ENCODE data around the gene LPP. TPM values are rescaled to one million over a fixed set of nuclear protein-coding genes. Genes with fewer than 3 reads are reported as not detected.

Gene LPP
- total and polyA plus RNA-seq, 9 of the 15 experiments (the other 6 are each of a cell fraction or from before 2014, with no cell fraction given) = 0.07 to 0.18 TPM; not detected in 7

DNA sequence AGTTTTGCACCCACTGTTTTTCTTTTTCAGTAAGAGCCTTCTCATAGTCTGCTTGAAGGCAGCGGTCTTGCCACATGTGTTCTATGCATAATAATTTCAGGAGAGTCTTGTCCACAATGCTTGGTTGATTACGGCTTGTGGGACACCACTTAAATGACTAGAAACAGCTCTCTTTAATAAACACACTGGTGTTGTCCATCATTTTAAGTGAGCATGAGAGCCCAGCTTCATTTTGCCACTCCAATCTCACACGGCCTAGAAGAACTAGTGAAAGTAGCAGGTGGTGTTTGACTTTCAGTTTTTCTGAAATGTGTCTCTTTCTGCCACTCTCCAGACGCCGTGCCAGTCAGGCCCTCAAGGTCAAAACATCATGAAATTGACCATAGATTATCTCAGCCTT lies 292.1 kb downstream of the LPP start:
- CTCF ChIA-PET (ENCODE audit: low intra/inter-chr PET ratio) = no interaction called here
- H4K20me1 ChIP-seq (replicated peaks; ENCODE audit: control insufficient read depth, insufficient read depth, low read length) = no peaks in the 10 kb centered on the region
- H3K36me3 ChIP-seq (ENCODE audit: control insufficient read depth, insufficient read depth, low read length) = no peaks in the 10 kb centered on the region
- no peaks in the 10 kb centered on the region for H3K4me1 ChIP-seq (replicated peaks in 1 of 2; ENCODE audit: control insufficient read depth in 2 of 2, insufficient read depth in 2 of 2, low read length in 2 of 2)
- POLR2A ChIA-PET = no interaction called here
- FAIRE-seq (no peak), DNase-seq (ENCODE audit: extremely low read depth in 1 of 4, low spot score in 3 of 4) (no peak), ATAC-seq (no peak)
- WGBS (ENCODE audit: insufficient coverage, low coverage, missing lambda C conversion rate) = 0% methylated on average over 5 of the region's 5 CpGs
- H3K4me2 ChIP-seq (ENCODE audit: insufficient read depth, low read length) = no peak overlapping the region
- no peak overlapping the region for H3K4me3 ChIP-seq
- H2AFZ ChIP-seq (ENCODE audit: low read depth, low read length) = no peak overlapping the region
- no peaks in the 10 kb centered on the region for H3K79me2 ChIP-seq (ENCODE audit: control insufficient read depth, insufficient read depth, low read length)
- in situ Hi-C loops (cut with MboI) (no loop called here), intact Hi-C loops (cut with micrococcal nuclease) (no loop called here)
- H3K9me3 ChIP-seq (replicated peaks; ENCODE audit: control insufficient read depth, insufficient read depth, low read depth, low read length) = no peaks in the 10 kb centered on the region
- no peaks in the 10 kb centered on the region for H3K27me3 ChIP-seq (ENCODE audit: control insufficient read depth in 2 of 2, insufficient read depth in 2 of 2, low read length in 2 of 2)
- H3K9me1 ChIP-seq (ENCODE audit: control insufficient read depth, insufficient read depth, low read length) = no peaks in the 10 kb centered on the region
- H3K27ac ChIP-seq (ENCODE audit: extremely low read depth, low read depth, low read length) = no peak overlapping the region
- TF ChIP-seq ZNF165 (CRISPR knock-in tag; IDR thresholded peaks at IDR 0.05; ENCODE audit: borderline replicate concordance) = no peak
- TF ChIP-seq CEBPG (CRISPR knock-in tag; IDR thresholded peaks at IDR 0.05) = no peak
- TF ChIP-seq CEBPG (tag; conservative IDR thresholded peaks at IDR 0.05 in 1 of 2, IDR thresholded peaks at IDR 0.05 in 1 of 2) = no peak
- no peak for TF ChIP-seq PHTF2 (CRISPR knock-in tag; IDR thresholded peaks at IDR 0.05)
- TF ChIP-seq PHF21A (IDR thresholded peaks at IDR 0.05; ENCODE audit: borderline replicate concordance, low read depth) = no peak
- no peak overlapping the region for H3K9ac ChIP-seq (ENCODE audit: insufficient read depth in 1 of 2, low read depth in 2 of 2, low read length in 2 of 2)
- no TSS peak for BruUV-seq (replicated peaks)

- H3K4me3 ChIP-seq = no peak overlapping the region
- ChIA-PET CTCF (ENCODE audit: low intra/inter-chr PET ratio) (no interaction called here), POLR2A (no interaction called here)
- ATAC-seq = no peak
- H3K9me3 ChIP-seq (replicated peaks; ENCODE audit: control insufficient read depth, insufficient read depth, low read depth, low read length) = no peaks in the 10 kb centered on the region
- no peaks in the 10 kb centered on the region for H3K4me1 ChIP-seq (replicated peaks in 1 of 2; ENCODE audit: control insufficient read depth in 2 of 2, insufficient read depth in 2 of 2, low read length in 2 of 2)
- intact Hi-C loops (cut with micrococcal nuclease) (no loop called here), in situ Hi-C loops (cut with MboI) (no loop called here)
- H3K27me3 ChIP-seq (ENCODE audit: control insufficient read depth in 2 of 2, insufficient read depth in 2 of 2, low read length in 2 of 2) = no peaks in the 10 kb centered on the region
- no peak overlapping the region for H3K9ac ChIP-seq (ENCODE audit: insufficient read depth in 1 of 2, low read depth in 2 of 2, low read length in 2 of 2)
- no TSS peak for BruUV-seq (replicated peaks)
- FAIRE-seq = no peak
- no peaks in the 10 kb centered on the region for H3K9me1 ChIP-seq (ENCODE audit: control insufficient read depth, insufficient read depth, low read length)
- no peak overlapping the region for H3K4me2 ChIP-seq (ENCODE audit: insufficient read depth, low read length)
- WGBS (ENCODE audit: insufficient coverage, low coverage, missing lambda C conversion rate) = 0% methylated on average over 3 of the region's 3 CpGs
- no peak for DNase-seq (ENCODE audit: extremely low read depth in 1 of 4, low spot score in 3 of 4)
- no peaks in the 10 kb centered on the region for H4K20me1 ChIP-seq (replicated peaks; ENCODE audit: control insufficient read depth, insufficient read depth, low read length)
- H3K36me3 ChIP-seq (ENCODE audit: control insufficient read depth, insufficient read depth, low read length) = no peaks in the 10 kb centered on the region
- H2AFZ ChIP-seq (ENCODE audit: low read depth, low read length) = no peak overlapping the region
- no peak overlapping the region for H3K27ac ChIP-seq (ENCODE audit: extremely low read depth, low read depth, low read length)
- no peaks in the 10 kb centered on the region for H3K79me2 ChIP-seq (ENCODE audit: control insufficient read depth, insufficient read depth, low read length)
- no peak for TF ChIP-seq ZNF830 (CRISPR knock-in tag; IDR thresholded peaks at IDR 0.05)
- TF ChIP-seq ZNF699 (CRISPR knock-in tag; IDR thresholded peaks at IDR 0.05; ENCODE audit: insufficient replicate concordance) = no peak
- TF ChIP-seq HNRNPLL (IDR thresholded peaks at IDR 0.05; ENCODE audit: low read depth, low read length, poor library complexity, severe bottlenecking) = no peak
- no peak for TF ChIP-seq JUNB (CRISPR knock-in tag; conservative IDR thresholded peaks at IDR 0.05)
- TF ChIP-seq PHB2 (IDR thresholded peaks at IDR 0.05; ENCODE audit: low read depth) = no peak
- no peak for TF ChIP-seq PYGO2 (tag; IDR thresholded peaks at IDR 0.05)
- TF ChIP-seq, protein P1, sequence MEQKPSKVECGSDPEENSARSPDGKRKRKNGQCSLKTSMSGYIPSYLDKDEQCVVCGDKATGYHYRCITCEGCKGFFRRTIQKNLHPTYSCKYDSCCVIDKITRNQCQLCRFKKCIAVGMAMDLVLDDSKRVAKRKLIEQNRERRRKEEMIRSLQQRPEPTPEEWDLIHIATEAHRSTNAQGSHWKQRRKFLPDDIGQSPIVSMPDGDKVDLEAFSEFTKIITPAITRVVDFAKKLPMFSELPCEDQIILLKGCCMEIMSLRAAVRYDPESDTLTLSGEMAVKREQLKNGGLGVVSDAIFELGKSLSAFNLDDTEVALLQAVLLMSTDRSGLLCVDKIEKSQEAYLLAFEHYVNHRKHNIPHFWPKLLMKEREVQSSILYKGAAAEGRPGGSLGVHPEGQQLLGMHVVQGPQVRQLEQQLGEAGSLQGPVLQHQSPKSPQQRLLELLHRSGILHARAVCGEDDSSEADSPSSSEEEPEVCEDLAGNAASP (IDR thresholded peaks at IDR 0.05) = no peak
- no peak for TF ChIP-seq HMG20B (CRISPR knock-in tag; IDR thresholded peaks at IDR 0.05)
- TF ChIP-seq CGGBP1 (CRISPR knock-in tag; IDR thresholded peaks at IDR 0.05) = no peak
- no peak for TF ChIP-seq SMAD2 (IDR thresholded peaks at IDR 0.05; ENCODE audit: low read depth, low read length)
Observed at GRCh38 chr3:188446766-188447165, 292.8 kb downstream of the LPP start.

Data from K562 (cell line).